IMR-90 (cell line): ENCODE results near the gene GSTA2. TPM values are rescaled to one million over a fixed set of nuclear protein-coding genes. Genes with fewer than 3 reads are reported as not detected.

Experiments
- ATAC-seq: fragments of 200-7000 bp; cut with Tn5 transposase; 2 replicates; pipeline ENCODE4 v1.9.1; 2020; ENCODE audit warnings: low read depth, mild to moderate bottlenecking, moderate library complexity
- BruUV-seq: library from RNA; stranded (reverse); fragments of 400-500 nt; replicated peaks from 2 replicates; lab custom pipeline; 2021; lab: Mats Ljungman, UMichigan
- CTCF ChIA-PET: fragments of 300-600 bp; formaldehyde crosslinking; extraction: SDS; loops from one replicate; lab custom pipeline; 2021; ENCODE audit warnings: antibody characterized with exemption; lab: Yijun Ruan, JAX
- POLR2A ChIA-PET: fragments of 300-600 bp; sonication (Branson Sonifier 250); formaldehyde crosslinking; loops from one replicate; lab custom pipeline; 2022; ENCODE audit warnings: antibody characterized with exemption; ENCODE audit not compliant: unreplicated experiment; lab: Charles Lee
- DNase-seq: peaks from one replicate; pipeline ENCODE4 v3.0.0; 2013
- H2AFZ ChIP-seq: replicated peaks from 2 replicates; pipeline ENCODE3; 2013; ENCODE audit warnings: low read length, mild to moderate bottlenecking; ENCODE audit not compliant: poor library complexity
- H2AK5ac ChIP-seq: 2 replicates; pipeline ENCODE4 v1.6.1; 2013; ENCODE audit warnings: low read depth, low read length, inconsistent platforms
- H2AK9ac ChIP-seq: replicated peaks from 2 replicates; pipeline ENCODE3; 2013; ENCODE audit warnings: mild to moderate bottlenecking, low read depth, low read length, moderate library complexity; ENCODE audit not compliant: poor library complexity
- H2BK120ac ChIP-seq: 2 replicates; pipeline ENCODE4 v1.6.1; 2013; ENCODE audit warnings: low read depth, low read length, inconsistent platforms
- H2BK15ac ChIP-seq: 3 replicates; pipeline ENCODE4 v1.6.1; 2013; ENCODE audit warnings: low read depth, low read length, inconsistent platforms
- H2BK20ac ChIP-seq: 2 replicates; pipeline ENCODE4 v1.6.1; 2013; ENCODE audit warnings: low read depth, mild to moderate bottlenecking, inconsistent platforms, low read length, moderate library complexity
- H2BK5ac ChIP-seq: 2 replicates; pipeline ENCODE4 v1.6.1; 2013; ENCODE audit warnings: mild to moderate bottlenecking, low read depth, low read length, inconsistent platforms; ENCODE audit not compliant: poor library complexity, severe bottlenecking
- H3K14ac ChIP-seq: replicated peaks from 2 replicates; pipeline ENCODE4 v1.6.1; 2013; ENCODE audit warnings: low read depth, low read length, inconsistent platforms
- H3K18ac ChIP-seq: 2 replicates; pipeline ENCODE4 v1.6.1; 2013; ENCODE audit warnings: low read depth, low read length, control low read depth
- H3K23ac ChIP-seq: 2 replicates; pipeline ENCODE4 v1.6.1; 2013; ENCODE audit warnings: low read depth, low read length, inconsistent platforms
- H3K27ac ChIP-seq: 2 replicates; pipeline ENCODE4 v1.5.1; 2013; ENCODE audit warnings: mild to moderate bottlenecking, control low read depth, low read length; ENCODE audit not compliant: insufficient read depth
- H3K27me3 ChIP-seq: 2 replicates; pipeline ENCODE4 v1.6.1; 2013; ENCODE audit warnings: low read length; ENCODE audit not compliant: control insufficient read depth, insufficient read depth
- H3K36me3 ChIP-seq: 2 replicates; pipeline ENCODE4 v1.6.1; 2013; ENCODE audit warnings: low read length, mixed read lengths; ENCODE audit not compliant: control insufficient read depth, insufficient read depth
- H3K4ac ChIP-seq: 2 replicates; pipeline ENCODE4 v1.6.1; 2013; ENCODE audit warnings: low read depth, low read length, inconsistent platforms
- H3K4me1 ChIP-seq: 2 replicates; pipeline ENCODE4 v1.6.1; 2013; ENCODE audit warnings: low read length, mixed read lengths; ENCODE audit not compliant: control insufficient read depth, insufficient read depth
- H3K4me2 ChIP-seq: 2 replicates; pipeline ENCODE4 v1.6.1; 2013; ENCODE audit warnings: low read depth, mild to moderate bottlenecking, control low read depth, low read length, moderate library complexity
- H3K4me3 ChIP-seq: 2 replicates; pipeline ENCODE4 v1.5.1; 2013; ENCODE audit warnings: low read depth, mild to moderate bottlenecking, control low read depth, low read length, moderate library complexity; ENCODE audit not compliant: insufficient read depth
- H3K56ac ChIP-seq: 2 replicates; pipeline ENCODE4 v1.6.1; 2013; ENCODE audit warnings: low read length, inconsistent platforms; ENCODE audit not compliant: insufficient read depth; ENCODE audit errors: extremely low read depth
- H3K79me1 ChIP-seq, 2 experiments: 2 replicates each; pipeline ENCODE4 v1.6.1; 2013; ENCODE audit warnings: low read length in 2 of 2, inconsistent platforms in 1 of 2, low read depth in 1 of 2
- H3K9ac ChIP-seq: 2 replicates; pipeline ENCODE4 v1.6.1; 2013; ENCODE audit warnings: low read depth, low read length, control low read depth
- H3K9me1 ChIP-seq: 2 replicates; pipeline ENCODE4 v1.6.1; 2013; ENCODE audit warnings: low read length, inconsistent platforms; ENCODE audit not compliant: insufficient read depth
- H3K9me3 ChIP-seq: 2 replicates; pipeline ENCODE4 v1.6.1; 2013; ENCODE audit warnings: low read length; ENCODE audit not compliant: control insufficient read depth, insufficient read depth
- H4K20me1 ChIP-seq: 2 replicates; pipeline ENCODE4 v1.6.1; 2013; ENCODE audit warnings: low read length, inconsistent platforms; ENCODE audit not compliant: insufficient read depth
- H4K5ac ChIP-seq: 2 replicates; pipeline ENCODE4 v1.6.1; 2013; ENCODE audit warnings: mild to moderate bottlenecking, low read depth, low read length, control low read depth
- H4K8ac ChIP-seq, 2 experiments: 2 replicates each; pipeline ENCODE4 v1.6.1; 2013; ENCODE audit warnings: low read depth in 2 of 2, low read length in 2 of 2, control low read depth in 1 of 2, inconsistent platforms in 1 of 2
- H4K91ac ChIP-seq: 2 replicates; pipeline ENCODE4 v1.6.1; 2013; ENCODE audit warnings: low read depth, low read length, inconsistent platforms; ENCODE audit not compliant: insufficient read depth
- BHLHE40 ChIP-seq: fragments of 150-350 bp; IDR thresholded peaks from 2 replicates; pipeline ENCODE4 v1.6.1; 2016; ENCODE audit warnings: mild to moderate bottlenecking, low read depth, low read length
- FOS ChIP-seq: fragments of 150-350 bp; IDR thresholded peaks from 2 replicates; pipeline ENCODE4 v1.6.1; 2016; ENCODE audit warnings: low read depth, low read length
- MAZ ChIP-seq: IDR thresholded peaks from 2 replicates; pipeline ENCODE4 v1.6.1; 2012; ENCODE audit warnings: low read depth, mild to moderate bottlenecking, low read length, improper control_type of control experiment, moderate library complexity, borderline replicate concordance
- NFE2L2 ChIP-seq: fragments of 150-350 bp; IDR thresholded peaks from 2 replicates; pipeline ENCODE4 v1.6.1; 2016; ENCODE audit warnings: low read depth, mild to moderate bottlenecking, low read length
- POLR2A ChIP-seq: IDR thresholded peaks from 2 replicates; pipeline ENCODE4 v1.6.1; 2012; ENCODE audit warnings: mild to moderate bottlenecking, low read depth, low read length
- RFX5 ChIP-seq: IDR thresholded peaks from 2 replicates; pipeline ENCODE4 v1.8.0; 2012; ENCODE audit warnings: low read depth, mild to moderate bottlenecking, low read length, moderate library complexity
- WGBS, 2 experiments: methylation state at CpG; one replicate each; pipeline versions ENCODE4 v1.1.5 to v1.1.7; 2013; ENCODE audit warnings: missing lambda C conversion rate in 2 of 2; ENCODE audit not compliant: insufficient read length in 1 of 2; ENCODE audit errors: extremely low coverage in 2 of 2; 5-methylcytosine and 5-hydroxymethylcytosine counted together
- dilution Hi-C: fragments of 300-500 bp; cut with HindIII; formaldehyde crosslinking; loops from one replicate; pipeline ENCODE4 v1.14.3; 2018; ENCODE audit warnings: low sequenced_read_pairs; ENCODE audit not compliant: unreplicated experiment
- in situ Hi-C: fragments of 300-500 bp; cut with MboI; formaldehyde crosslinking; loops from 3 replicates; pipeline ENCODE4 v1.14.3; 2019; ENCODE audit warnings: low sequenced_read_pairs, inconsistent platforms, mixed read lengths
- intact Hi-C: fragments of 100-400 bp; cut with micrococcal nuclease; formaldehyde crosslinking; loops from 2 replicates; pipeline ENCODE4 v1.10.0; 2022
- polyA plus RNA-seq, 3 experiments: library from polyadenylated mRNA; depleted of rRNA; stranded (reverse); fragments of >200 nt; gene quantifications; 2 replicates each; pipeline ENCODE4 v1.2.3, GENCODE V29; 2012; ENCODE audit warnings: low replicate concordance in 1 of 3
- total RNA-seq: library from RNA; depleted of rRNA; stranded (reverse); fragments of >200 nt; gene quantifications from 2 replicates; pipeline ENCODE4 v1.2.3, GENCODE V29; 2012

Gene GSTA2
- total and polyA plus RNA-seq, 2 of the 4 experiments (the other 2 are of a cell fraction) = not detected

- Histone ChIP-seq H3K27ac (no peak overlapping the region), H4K91ac (no peak overlapping the region), H2BK15ac (no peak overlapping the region; the same call in 1 of the 3 replicates), H2AK9ac (no peak overlapping the region), H2AK5ac (no peak overlapping the region), H3K36me3 (no peaks in the 10 kb centered on the region), H2BK5ac (peak overlapping the region; percentile 99), H3K4me2 (no peak overlapping the region), H3K4me1 (peaks cover 9% of the 10 kb centered on the region), H3K14ac (no peak overlapping the region), H3K27me3 (no peaks in the 10 kb centered on the region), H3K9ac (no peak overlapping the region), H3K9me1 (peaks cover 8% of the 10 kb centered on the region), H4K5ac (no peak overlapping the region), H2AFZ (no peak overlapping the region), H2BK20ac (peak overlapping the region; percentile 76; the same call in 1 of the 2 replicates), H3K79me1 (no peaks in the 10 kb centered on the region), H3K56ac (no peak overlapping the region), H4K20me1 (no peaks in the 10 kb centered on the region), H3K4me3 (no peak overlapping the region), H3K23ac (no peak overlapping the region), H4K8ac (no peak overlapping the region), H3K9me3 (0 out of 2 replicates have a peak, but pooled peaks cover 2% of the 10 kb centered on the region), H3K18ac (no peak overlapping the region; the same call in 1 of the 2 replicates), H3K4ac (peak overlapping the region; percentile 50; the same call in 1 of the 2 replicates), H2BK120ac (peak overlapping the region; percentile 60)
- POLR2A ChIA-PET = interaction anchor here (0.6 kb wide), 1 partner anchor 23 kb away, joined by 3 read pairs; no protein-coding TSS in a partner anchor
- in situ Hi-C loops = loop anchor here (5.0 kb wide), 1 partner anchor 39 kb away; no protein-coding TSS in a partner anchor
- no TSS peak for BruUV-seq
- no peak for ATAC-seq
- no CpG with 5 or more reads among the region's 3 CpGs for WGBS, 2 experiments
- dilution Hi-C loops = no loop called here
- DNase-seq = peak; percentile 6
- CTCF ChIA-PET = interaction anchor here (0.5 kb wide), 1 partner anchor 697 kb away, joined by 3 read pairs; no protein-coding TSS in a partner anchor
- intact Hi-C loops = no loop called here
- no peak for TF ChIP-seq MAZ
- TF ChIP-seq NFE2L2 = peak; percentile 83
- TF ChIP-seq FOS = no peak
- TF ChIP-seq POLR2A = no peak
- TF ChIP-seq BHLHE40 = no peak
- TF ChIP-seq RFX5 = no peak
Measured at GRCh38 chr6:52788478-52788877, 25.2 kb upstream of the GSTA2 start.
